Immature natural killer cell (primary cell): ENCODE data around the gene DNAJC13. TPM values are rescaled to one million over a fixed set of nuclear protein-coding genes. Genes with fewer than 3 reads are reported as not detected.

Experiments used
- DNase-seq, 3 donors: peaks; one replicate each; pipeline ENCODE4 v3.0.0; 2022; ENCODE audit warnings: mixed read lengths in 1 of 3
- H3K27ac Mint-ChIP-seq, 6 donors: one replicate each; pipeline ENCODE4 v1.8.0; 2020; ENCODE audit warnings: mixed read lengths in 6 of 6, mild to moderate bottlenecking in 5 of 6, inconsistent platforms in 4 of 6, moderate library complexity in 3 of 6
- H3K27me3 Mint-ChIP-seq, 3 donors: one replicate each; pipeline ENCODE4 v1.8.0; 2020 to 2021; ENCODE audit warnings: low read depth in 3 of 3, mild to moderate bottlenecking in 3 of 3, mixed read lengths in 3 of 3, moderate library complexity in 3 of 3, inconsistent platforms in 1 of 3
- H3K36me3 Mint-ChIP-seq, 3 donors: one replicate each; pipeline ENCODE4 v1.8.0; 2020; ENCODE audit warnings: mixed read lengths in 3 of 3, inconsistent platforms in 2 of 3, mild to moderate bottlenecking in 2 of 3
- H3K4me1 Mint-ChIP-seq, 2 donors: one replicate each; pipeline ENCODE4 v1.8.0; 2020; ENCODE audit warnings: inconsistent platforms in 2 of 2, mild to moderate bottlenecking in 2 of 2, mixed read lengths in 2 of 2, moderate library complexity in 1 of 2
- H3K4me3 Mint-ChIP-seq, 5 donors: one replicate each; pipeline ENCODE4 v1.8.0; 2020; ENCODE audit warnings: mild to moderate bottlenecking in 5 of 5, mixed read lengths in 5 of 5, inconsistent platforms in 3 of 5, moderate library complexity in 3 of 5
- H3K9me3 Mint-ChIP-seq, 6 donors: one replicate each; pipeline ENCODE4 v1.8.0; 2020; ENCODE audit warnings: mild to moderate bottlenecking in 6 of 6, mixed read lengths in 6 of 6, inconsistent platforms in 4 of 6, moderate library complexity in 3 of 6
- polyA plus RNA-seq, 3 donors: library from polyadenylated mRNA; unstranded; fragments of 300-500 nt; fragmentation: Illumina TruSeq; gene quantifications; one replicate each; pipeline ENCODE4 v1.2.3, GENCODE V29; 2021

Gene DNAJC13
- polyA plus RNA-seq, 3 donors from 2014 or later: 3.8 to 11.9 (median 5.1) TPM

GRCh38 chr3:132418916-132419315 is 1.6 kb downstream of the DNAJC13 start:
- peak overlapping the region in 4 of 5 donors; percentile 94 to 99 (median 98) for H3K4me3 Mint-ChIP-seq
- peak overlapping the region in 3 of 6 donors; percentile 91 to 97 (median 96) for H3K27ac Mint-ChIP-seq
- no peak for DNase-seq
- H3K9me3 Mint-ChIP-seq: no peaks in the 10 kb centered on the region
- peaks cover 3 to 7% (median 7%) of the 10 kb centered on the region in 3 donors for H3K27me3 Mint-ChIP-seq
- H3K36me3 Mint-ChIP-seq: no peaks in the 10 kb centered on the region
- peaks cover 22 to 46% of the 10 kb centered on the region in 2 donors for H3K4me1 Mint-ChIP-seq

- H3K4me3 Mint-ChIP-seq: no peak overlapping the region
- H3K9me3 Mint-ChIP-seq: no peaks in the 10 kb centered on the region
- H3K4me1 Mint-ChIP-seq: peaks cover 21 to 60% of the 10 kb centered on the region in 2 donors
- no peak for DNase-seq
- H3K27me3 Mint-ChIP-seq: peaks cover 3 to 7% (median 5%) of the 10 kb centered on the region in 3 donors
- no peaks in the 10 kb centered on the region for H3K36me3 Mint-ChIP-seq
- H3K27ac Mint-ChIP-seq: no peak overlapping the region
These were observed 4.5 kb downstream of the DNAJC13 start for GRCh38 chr3:132421832-132422231.

- no peak for DNase-seq
- Mint-ChIP-seq H3K36me3 (no peaks in the 10 kb centered on the region), H3K4me1 (peaks cover 20 to 57% of the 10 kb centered on the region in 2 donors), H3K9me3 (no peaks in the 10 kb centered on the region), H3K27ac (no peak overlapping the region), H3K4me3 (no peak overlapping the region), H3K27me3 (peaks cover 0 to 4% (median 2%) of the 10 kb centered on the region in 3 donors)
These were observed 5.2 kb downstream of the DNAJC13 start for GRCh38 chr3:132422531-132422930.

GRCh38 chr3:132432639-132433038 is 15.3 kb downstream of the DNAJC13 start:
- Mint-ChIP-seq H3K4me3 (no peak overlapping the region), H3K36me3 (peaks cover 0 to 4% (median 0%) of the 10 kb centered on the region in 3 donors), H3K27ac (no peak overlapping the region), H3K9me3 (no peaks in the 10 kb centered on the region), H3K4me1 (peaks cover 11 to 21% of the 10 kb centered on the region in 2 donors), H3K27me3 (peaks cover 0 to 2% (median 0%) of the 10 kb centered on the region in 3 donors)
- DNase-seq: no peak

- no peak for DNase-seq
- no peaks in the 10 kb centered on the region for H3K9me3 Mint-ChIP-seq
- H3K4me3 Mint-ChIP-seq: no peak overlapping the region
- no peak overlapping the region for H3K27ac Mint-ChIP-seq
- H3K27me3 Mint-ChIP-seq: peaks cover 0 to 2% (median 0%) of the 10 kb centered on the region in 3 donors
- peaks cover 11 to 21% of the 10 kb centered on the region in 2 donors for H3K4me1 Mint-ChIP-seq
- peaks cover 0 to 4% (median 0%) of the 10 kb centered on the region in 3 donors for H3K36me3 Mint-ChIP-seq
These were observed 15.8 kb downstream of the DNAJC13 start for GRCh38 chr3:132433121-132433520.

GRCh38 chr3:132435224-132435910 is 18.1 kb downstream of the DNAJC13 start:
- DNase-seq: no peak
- H3K27me3 Mint-ChIP-seq: peaks cover 0 to 2% (median 0%) of the 10 kb centered on the region in 3 donors
- peaks cover 9 to 21% of the 10 kb centered on the region in 2 donors for H3K4me1 Mint-ChIP-seq
- peak overlapping the region in 5 of 6 donors; percentile 11 to 73 (median 46) for H3K27ac Mint-ChIP-seq
- H3K9me3 Mint-ChIP-seq: no peaks in the 10 kb centered on the region
- H3K36me3 Mint-ChIP-seq: peaks cover 0 to 14% (median 0%) of the 10 kb centered on the region in 3 donors
- H3K4me3 Mint-ChIP-seq: no peak overlapping the region

- Mint-ChIP-seq H3K9me3 (no peaks in the 10 kb centered on the region), H3K27me3 (peaks cover 0 to 2% (median 0%) of the 10 kb centered on the region in 3 donors), H3K4me3 (no peak overlapping the region), H3K27ac (peak overlapping the region in 1 of 6 donors; percentile 25), H3K4me1 (peaks cover 6 to 22% of the 10 kb centered on the region in 2 donors), H3K36me3 (peaks cover 0 to 14% (median 0%) of the 10 kb centered on the region in 3 donors)
- DNase-seq: no peak
These were observed 18.7 kb downstream of the DNAJC13 start for GRCh38 chr3:132435911-132436425.

GRCh38 chr3:132443421-132443820 is 26.1 kb downstream of the DNAJC13 start:
- H3K27me3 Mint-ChIP-seq: no peaks in the 10 kb centered on the region
- no peaks in the 10 kb centered on the region for H3K9me3 Mint-ChIP-seq
- DNase-seq: no peak
- no peak overlapping the region for H3K4me3 Mint-ChIP-seq
- peaks cover 20 to 44% of the 10 kb centered on the region in 2 donors for H3K4me1 Mint-ChIP-seq
- H3K27ac Mint-ChIP-seq: peak overlapping the region in 1 of 6 donors; percentile 62
- H3K36me3 Mint-ChIP-seq: peaks cover 0 to 9% (median 3%) of the 10 kb centered on the region in 3 donors

- no peak for DNase-seq
- peaks cover 0 to 3% (median 1%) of the 10 kb centered on the region in 3 donors for H3K36me3 Mint-ChIP-seq
- peaks cover 19 to 44% of the 10 kb centered on the region in 2 donors for H3K4me1 Mint-ChIP-seq
- H3K4me3 Mint-ChIP-seq: no peak overlapping the region
- no peaks in the 10 kb centered on the region for H3K27me3 Mint-ChIP-seq
- H3K9me3 Mint-ChIP-seq: no peaks in the 10 kb centered on the region
- no peak overlapping the region for H3K27ac Mint-ChIP-seq
These were observed 27.1 kb downstream of the DNAJC13 start for GRCh38 chr3:132444383-132444782.

GRCh38 chr3:132445817-132446216 is 28.5 kb downstream of the DNAJC13 start:
- Mint-ChIP-seq H3K4me3 (no peak overlapping the region), H3K4me1 (peaks cover 19 to 43% of the 10 kb centered on the region in 2 donors), H3K36me3 (peaks cover 0 to 3% (median 0%) of the 10 kb centered on the region in 3 donors), H3K27me3 (no peaks in the 10 kb centered on the region), H3K9me3 (no peaks in the 10 kb centered on the region), H3K27ac (no peak overlapping the region)
- DNase-seq: no peak

GRCh38 chr3:132448216-132448961 is 31.1 kb downstream of the DNAJC13 start:
- no peak for DNase-seq
- peaks cover 7 to 18% of the 10 kb centered on the region in 2 donors for H3K4me1 Mint-ChIP-seq
- no peak overlapping the region for H3K4me3 Mint-ChIP-seq
- no peaks in the 10 kb centered on the region for H3K27me3 Mint-ChIP-seq
- H3K36me3 Mint-ChIP-seq: peaks cover 0 to 7% (median 5%) of the 10 kb centered on the region in 3 donors
- H3K27ac Mint-ChIP-seq: peak overlapping the region in 1 of 6 donors; percentile 6
- H3K9me3 Mint-ChIP-seq: no peaks in the 10 kb centered on the region

GRCh38 chr3:132456136-132456535 is 38.8 kb downstream of the DNAJC13 start:
- Mint-ChIP-seq H3K4me1 (no peaks in the 10 kb centered on the region), H3K36me3 (peaks cover 36 to 57% (median 39%) of the 10 kb centered on the region in 3 donors), H3K4me3 (no peak overlapping the region), H3K27me3 (no peaks in the 10 kb centered on the region), H3K9me3 (no peaks in the 10 kb centered on the region), H3K27ac (no peak overlapping the region)
- no peak for DNase-seq

- H3K4me1 Mint-ChIP-seq: no peaks in the 10 kb centered on the region
- no peak overlapping the region for H3K4me3 Mint-ChIP-seq
- H3K9me3 Mint-ChIP-seq: no peaks in the 10 kb centered on the region
- DNase-seq: no peak
- H3K27me3 Mint-ChIP-seq: no peaks in the 10 kb centered on the region
- peaks cover 39 to 60% (median 41%) of the 10 kb centered on the region in 3 donors for H3K36me3 Mint-ChIP-seq
- no peak overlapping the region for H3K27ac Mint-ChIP-seq
These were observed 39.3 kb downstream of the DNAJC13 start for GRCh38 chr3:132456571-132456970.

GRCh38 chr3:132457286-132457685 is 40.0 kb downstream of the DNAJC13 start:
- peaks cover 37 to 60% (median 39%) of the 10 kb centered on the region in 3 donors for H3K36me3 Mint-ChIP-seq
- H3K4me3 Mint-ChIP-seq: no peak overlapping the region
- no peaks in the 10 kb centered on the region for H3K27me3 Mint-ChIP-seq
- H3K9me3 Mint-ChIP-seq: no peaks in the 10 kb centered on the region
- DNase-seq: no peak
- no peaks in the 10 kb centered on the region for H3K4me1 Mint-ChIP-seq
- no peak overlapping the region for H3K27ac Mint-ChIP-seq
